ENCODE measurements around the gene SMYD4. TPM values are rescaled to one million over a fixed set of nuclear protein-coding genes. Genes with fewer than 3 reads are reported as not detected.

Gene SMYD4
- total and polyA plus RNA-seq, 2 donors (not counting 1 experiment from before 2014, with no cell fraction given): 11.9 to 37.5 TPM

DNA sequence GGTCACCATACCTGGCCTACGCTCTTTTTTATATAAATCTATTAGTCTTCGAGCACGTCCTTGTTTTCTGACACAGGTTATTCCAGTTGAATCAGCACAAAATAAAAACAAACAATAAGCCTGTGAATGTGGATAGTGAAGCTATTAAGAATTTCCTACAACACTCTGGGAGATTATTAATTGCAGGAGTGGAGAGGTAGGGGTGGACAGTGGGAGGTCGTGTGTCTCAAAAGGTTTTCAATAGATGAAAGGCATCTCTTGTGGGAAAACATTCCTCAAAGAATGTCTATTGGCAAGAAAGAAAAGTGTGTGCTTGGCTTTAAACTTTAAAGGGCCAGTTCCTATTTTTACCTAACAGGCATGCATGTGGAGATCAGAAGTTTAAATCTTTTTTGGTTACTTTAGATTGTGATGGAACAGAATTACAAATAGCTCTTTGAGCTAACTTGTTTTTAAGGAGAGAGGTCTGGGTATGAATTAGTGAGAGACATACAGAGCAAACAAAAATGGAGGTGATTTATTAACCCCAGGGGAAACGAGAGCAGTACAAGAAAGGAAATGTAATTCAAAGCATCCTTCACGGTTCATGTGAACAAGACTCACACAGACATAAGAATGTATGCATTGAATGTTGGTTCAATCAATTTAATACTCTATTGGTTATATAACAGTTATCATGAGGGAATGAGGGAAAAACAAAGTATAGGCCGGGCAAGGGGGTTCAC, 9.0 kb downstream of the SMYD4 start:
- peak; percentile 34 for ATAC-seq (ENCODE audit: low read depth)

DNA sequence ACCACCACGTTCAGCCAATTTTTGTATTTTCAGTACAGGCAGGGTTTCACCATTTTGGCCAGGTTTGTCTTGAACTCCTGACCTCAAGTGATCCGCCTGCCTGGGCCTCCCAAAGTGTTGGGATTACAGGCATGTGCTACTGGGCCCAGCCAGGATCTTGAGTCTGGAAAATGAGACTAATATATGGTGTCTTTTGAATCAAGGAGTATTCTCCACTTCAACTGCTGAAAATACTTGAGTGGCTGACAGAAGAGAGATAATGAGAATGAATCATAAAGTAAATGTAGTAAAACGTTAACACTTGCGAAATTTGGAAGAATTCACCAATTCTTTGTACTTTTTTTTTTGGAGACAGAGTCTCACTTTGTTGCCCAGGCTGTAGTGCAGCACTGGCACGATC, 16.6 kb downstream of the SMYD4 start:
- Mint-ChIP-seq H3K9me3 (ENCODE audit: insufficient read depth) (no peaks in the 10 kb centered on the region), H3K4me1 (no peaks in the 10 kb centered on the region), H3K27me3 (no peaks in the 10 kb centered on the region), H3K4me3 (no peak overlapping the region), H3K27ac (no peak overlapping the region)
- Histone ChIP-seq H3K27me3 (replicated peaks in 1 of 4; ENCODE audit: control extremely low read depth in 1 of 4, control insufficient read depth in 3 of 4, insufficient read depth in 4 of 4, low read length in 3 of 4) (no peaks in the 10 kb centered on the region), H3K4me1 (ENCODE audit: control insufficient read depth in 2 of 2, insufficient read depth in 2 of 2, low read length in 2 of 2) (no peaks in the 10 kb centered on the region), H4K20me1 (ENCODE audit: control insufficient read depth, insufficient read depth, low read length, poor library complexity, severe bottlenecking) (no peaks in the 10 kb centered on the region), H3K9me3 (ENCODE audit: control extremely low read depth in 1 of 3, control insufficient read depth in 2 of 3, insufficient read depth in 1 of 3, low read length in 2 of 3) (no peaks in the 10 kb centered on the region), H3K79me2 (ENCODE audit: control insufficient read depth, insufficient read depth, low read length) (peaks cover 4% of the 10 kb centered on the region), H3K36me3 (replicated peaks in 1 of 2; ENCODE audit: control extremely low read depth in 1 of 2, control insufficient read depth in 1 of 2, extremely low read depth in 1 of 2, insufficient read depth in 2 of 2, low read length in 1 of 2) (peaks cover 2 to 18% of the 10 kb centered on the region in 2 experiments), H3K9ac (ENCODE audit: low read length) (no peak overlapping the region), H3K27ac (ENCODE audit: low read length in 2 of 2) (no peak overlapping the region), H3K4me2 (replicated peaks; ENCODE audit: low read depth, low read length, poor library complexity, severe bottlenecking) (no peak overlapping the region), H2AFZ (ENCODE audit: insufficient read depth, low read depth, low read length, poor library complexity, severe bottlenecking) (no peak overlapping the region), H3K4me3 (ENCODE audit: control extremely low read depth in 1 of 5, extremely low read depth in 1 of 5, insufficient read depth in 1 of 5, low read depth in 2 of 5, low read length in 4 of 5) (no peak overlapping the region)
- WGBS (ENCODE audit: insufficient coverage): 94% methylated on average over 4 of the region's 5 CpGs
- DNase-seq (no peak), ATAC-seq (ENCODE audit: low read depth) (no peak)
- TF ChIP-seq, protein P1, sequence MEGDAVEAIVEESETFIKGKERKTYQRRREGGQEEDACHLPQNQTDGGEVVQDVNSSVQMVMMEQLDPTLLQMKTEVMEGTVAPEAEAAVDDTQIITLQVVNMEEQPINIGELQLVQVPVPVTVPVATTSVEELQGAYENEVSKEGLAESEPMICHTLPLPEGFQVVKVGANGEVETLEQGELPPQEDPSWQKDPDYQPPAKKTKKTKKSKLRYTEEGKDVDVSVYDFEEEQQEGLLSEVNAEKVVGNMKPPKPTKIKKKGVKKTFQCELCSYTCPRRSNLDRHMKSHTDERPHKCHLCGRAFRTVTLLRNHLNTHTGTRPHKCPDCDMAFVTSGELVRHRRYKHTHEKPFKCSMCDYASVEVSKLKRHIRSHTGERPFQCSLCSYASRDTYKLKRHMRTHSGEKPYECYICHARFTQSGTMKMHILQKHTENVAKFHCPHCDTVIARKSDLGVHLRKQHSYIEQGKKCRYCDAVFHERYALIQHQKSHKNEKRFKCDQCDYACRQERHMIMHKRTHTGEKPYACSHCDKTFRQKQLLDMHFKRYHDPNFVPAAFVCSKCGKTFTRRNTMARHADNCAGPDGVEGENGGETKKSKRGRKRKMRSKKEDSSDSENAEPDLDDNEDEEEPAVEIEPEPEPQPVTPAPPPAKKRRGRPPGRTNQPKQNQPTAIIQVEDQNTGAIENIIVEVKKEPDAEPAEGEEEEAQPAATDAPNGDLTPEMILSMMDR (IDR thresholded peaks at IDR 0.05): no peak
- no peak for TF ChIP-seq EZH2 (IDR thresholded peaks at IDR 0.05; ENCODE audit: borderline replicate concordance, insufficient read depth, low read depth, low read length, poor library complexity, severe bottlenecking)
- POLR2A ChIA-PET: interaction anchor here (0.7 kb wide), 1 partner anchor 14 kb away, joined by 3 read pairs; no protein-coding TSS in a partner anchor
- intact Hi-C loops (cut with micrococcal nuclease): no loop called here
- CTCF ChIA-PET: no interaction called here

More for the DNA sequence above, 9.0 kb downstream of the SMYD4 start:
- Mint-ChIP-seq H3K9me3 (ENCODE audit: insufficient read depth) (no peaks in the 10 kb centered on the region), H3K27me3 (no peaks in the 10 kb centered on the region), H3K27ac (peak overlapping the region; percentile 56), H3K4me1 (peaks cover 15% of the 10 kb centered on the region), H3K4me3 (peak overlapping the region; percentile 14)
- ChIA-PET CTCF (interaction anchor here (1.3 to 1.4 kb wide), 3 partner anchors 45 to 172 kb away, joined by 3 to 4 read pairs (median 3); no protein-coding TSS in a partner anchor), POLR2A (no interaction called here)
- H3K27me3 ChIP-seq (replicated peaks in 1 of 4; ENCODE audit: control extremely low read depth in 1 of 4, control insufficient read depth in 3 of 4, insufficient read depth in 4 of 4, low read length in 3 of 4): no peaks in the 10 kb centered on the region
- no peak overlapping the region for H3K9ac ChIP-seq (ENCODE audit: low read length)
- peaks cover 0 to 26% of the 10 kb centered on the region in 2 donors for H3K4me1 ChIP-seq (ENCODE audit: control insufficient read depth in 2 of 2, insufficient read depth in 2 of 2, low read length in 2 of 2)
- H3K4me2 ChIP-seq (replicated peaks; ENCODE audit: low read depth, low read length, poor library complexity, severe bottlenecking): peak overlapping the region; percentile 8
- H3K36me3 ChIP-seq (replicated peaks in 1 of 2; ENCODE audit: control extremely low read depth in 1 of 2, control insufficient read depth in 1 of 2, extremely low read depth in 1 of 2, insufficient read depth in 2 of 2, low read length in 1 of 2): peaks cover 2 to 17% of the 10 kb centered on the region in 2 experiments
- peak overlapping the region in 1 of 2 donors; percentile 43 for H3K27ac ChIP-seq (ENCODE audit: low read length in 2 of 2)
- H3K4me3 ChIP-seq (ENCODE audit: control extremely low read depth in 1 of 5, extremely low read depth in 1 of 5, insufficient read depth in 1 of 5, low read depth in 2 of 5, low read length in 4 of 5): no peak overlapping the region
- 90% methylated on average over 2 of the region's 7 CpGs for WGBS (ENCODE audit: insufficient coverage)
- DNase-seq: peak; percentile 17
- peak overlapping the region; percentile 24 for H2AFZ ChIP-seq (ENCODE audit: insufficient read depth, low read depth, low read length, poor library complexity, severe bottlenecking)
- H3K9me3 ChIP-seq (ENCODE audit: control extremely low read depth in 1 of 3, control insufficient read depth in 2 of 3, insufficient read depth in 1 of 3, low read length in 2 of 3): no peaks in the 10 kb centered on the region
- TF ChIP-seq, protein P1 (IDR thresholded peaks at IDR 0.05): no peak
- no peak for TF ChIP-seq EZH2 (IDR thresholded peaks at IDR 0.05; ENCODE audit: borderline replicate concordance, insufficient read depth, low read depth, low read length, poor library complexity, severe bottlenecking)
- intact Hi-C loops (cut with micrococcal nuclease): no loop called here
- no peaks in the 10 kb centered on the region for H4K20me1 ChIP-seq (ENCODE audit: control insufficient read depth, insufficient read depth, low read length, poor library complexity, severe bottlenecking)
- H3K79me2 ChIP-seq (ENCODE audit: control insufficient read depth, insufficient read depth, low read length): peaks cover 25% of the 10 kb centered on the region

Data from B cell (primary cell).